Stimulated activated CD8-positive, alpha-beta memory T cell treated with anti-CD3 and anti-CD28 coated beads, Interleukin-7, amount 100 ng/mL, for 48 hours (primary cell): ENCODE measurements around the gene GNPTG.

Source experiments
- DNase-seq, 2 donors: peaks; one replicate each; pipeline ENCODE4 v3.0.0-alpha.2; 2020; ENCODE audit warnings: low read depth in 1 of 2; ENCODE audit errors: extremely low read depth in 1 of 2

Gene GNPTG

DNA sequence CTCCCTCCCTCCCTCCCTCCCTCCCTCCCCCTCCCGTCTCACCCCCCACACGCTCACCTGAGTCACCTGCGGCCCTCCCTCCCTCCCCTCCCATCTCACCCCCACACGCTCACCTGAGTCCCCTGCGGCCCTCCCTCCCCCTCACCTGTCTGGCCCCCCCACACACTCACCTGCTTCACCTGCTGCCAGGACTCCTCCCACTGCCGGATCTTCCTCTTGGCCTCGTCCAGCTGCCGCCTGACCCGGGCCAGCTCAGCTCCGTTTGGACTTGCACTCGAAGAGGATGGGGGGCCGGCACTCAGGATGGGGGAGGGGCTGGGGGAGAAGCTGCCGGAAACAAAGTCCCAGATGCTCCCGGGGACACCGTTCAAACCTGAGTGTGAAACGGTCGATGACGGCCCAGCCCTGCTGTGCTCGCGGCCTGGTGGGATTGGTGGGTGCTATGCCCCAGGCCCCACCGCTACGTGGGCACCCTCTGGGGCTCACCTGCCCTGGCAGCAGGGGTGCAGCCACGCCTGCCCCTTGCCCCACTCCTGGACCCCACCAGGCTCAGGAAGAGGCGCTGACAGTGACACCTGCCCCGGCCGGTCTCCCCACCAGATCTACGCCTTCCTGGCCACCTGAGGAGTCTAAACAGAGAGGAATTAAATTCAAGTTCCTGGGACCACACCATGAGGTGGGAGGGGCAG is 15.9 kb downstream of the GNPTG start:
- DNase-seq = no peak

DNA sequence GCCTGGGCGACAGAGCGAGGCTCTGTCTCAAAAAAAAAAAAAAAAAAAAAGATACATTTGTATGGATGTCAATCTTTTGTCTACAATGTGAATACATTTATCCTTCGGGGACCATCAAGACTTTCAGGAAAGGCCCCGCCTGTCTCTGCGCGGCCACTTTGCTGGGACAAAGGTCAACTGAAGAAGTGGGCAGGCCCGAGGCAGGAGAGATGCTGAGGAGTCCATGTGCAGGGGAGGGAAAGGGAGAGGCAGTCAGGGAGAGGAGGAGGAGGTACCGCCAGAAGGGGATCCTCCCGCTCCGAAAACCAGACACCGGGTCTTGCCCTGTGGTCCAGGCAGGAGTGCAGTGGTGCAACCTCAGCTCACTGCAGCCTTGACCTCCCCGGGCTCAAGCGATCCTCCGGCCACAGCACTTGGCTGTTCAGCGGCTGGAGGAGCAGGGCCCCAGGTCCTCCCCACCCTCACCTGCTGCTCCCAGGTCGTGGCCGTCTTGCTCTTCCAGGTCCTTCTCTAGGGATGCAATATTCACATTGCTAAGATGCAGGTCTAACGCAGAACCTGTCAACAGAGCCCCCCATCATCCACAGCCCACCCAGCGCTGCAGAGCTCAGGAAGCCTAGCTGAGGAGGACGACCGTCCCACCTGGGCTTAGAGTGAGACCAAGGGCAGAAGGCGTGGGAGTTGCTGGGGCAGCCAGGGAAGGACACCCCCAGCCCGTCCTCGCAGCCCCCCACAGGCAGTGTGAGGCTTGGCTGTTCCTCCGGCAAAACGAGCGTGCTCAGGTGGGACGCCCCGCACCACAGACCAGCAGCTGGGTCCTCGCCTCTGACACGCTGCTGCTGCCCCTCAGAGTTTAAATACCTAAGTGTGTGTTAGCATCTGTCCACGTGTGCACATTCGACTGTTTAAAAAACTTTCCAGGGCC is 19.6 kb downstream of the GNPTG start:
- no peak for DNase-seq

DNA sequence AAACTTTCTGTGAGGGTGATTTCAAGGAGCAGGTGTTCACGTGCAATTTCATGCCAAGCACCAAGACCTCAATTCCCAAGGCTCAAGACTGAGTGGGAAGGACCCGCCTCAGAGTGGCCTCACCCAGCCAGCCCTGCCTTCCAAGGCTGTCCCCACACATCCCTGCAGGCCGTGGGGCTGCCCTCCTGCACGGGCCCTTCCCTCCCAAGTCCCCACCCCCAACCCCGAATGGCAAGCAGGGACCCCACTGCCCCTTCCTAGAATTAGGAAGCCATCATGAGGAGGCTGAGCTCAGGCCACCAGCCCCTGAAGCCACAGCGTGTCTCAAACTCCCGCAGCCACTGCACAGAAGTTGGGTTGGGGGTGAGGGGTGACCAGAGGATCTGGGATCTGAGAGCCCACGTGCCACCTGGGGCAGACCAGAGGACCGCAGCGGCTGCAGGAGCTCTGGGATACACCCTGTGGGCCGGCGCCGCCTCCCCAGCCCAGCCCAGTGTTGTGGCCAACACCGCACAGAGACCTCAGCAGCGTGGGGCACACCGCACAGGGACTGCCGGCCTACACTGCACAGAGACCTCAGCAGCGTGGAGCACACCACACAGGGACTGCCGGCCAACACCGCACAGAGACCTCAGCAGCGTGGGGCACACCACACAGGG is 20.7 kb downstream of the GNPTG start:
- no peak for DNase-seq

DNA sequence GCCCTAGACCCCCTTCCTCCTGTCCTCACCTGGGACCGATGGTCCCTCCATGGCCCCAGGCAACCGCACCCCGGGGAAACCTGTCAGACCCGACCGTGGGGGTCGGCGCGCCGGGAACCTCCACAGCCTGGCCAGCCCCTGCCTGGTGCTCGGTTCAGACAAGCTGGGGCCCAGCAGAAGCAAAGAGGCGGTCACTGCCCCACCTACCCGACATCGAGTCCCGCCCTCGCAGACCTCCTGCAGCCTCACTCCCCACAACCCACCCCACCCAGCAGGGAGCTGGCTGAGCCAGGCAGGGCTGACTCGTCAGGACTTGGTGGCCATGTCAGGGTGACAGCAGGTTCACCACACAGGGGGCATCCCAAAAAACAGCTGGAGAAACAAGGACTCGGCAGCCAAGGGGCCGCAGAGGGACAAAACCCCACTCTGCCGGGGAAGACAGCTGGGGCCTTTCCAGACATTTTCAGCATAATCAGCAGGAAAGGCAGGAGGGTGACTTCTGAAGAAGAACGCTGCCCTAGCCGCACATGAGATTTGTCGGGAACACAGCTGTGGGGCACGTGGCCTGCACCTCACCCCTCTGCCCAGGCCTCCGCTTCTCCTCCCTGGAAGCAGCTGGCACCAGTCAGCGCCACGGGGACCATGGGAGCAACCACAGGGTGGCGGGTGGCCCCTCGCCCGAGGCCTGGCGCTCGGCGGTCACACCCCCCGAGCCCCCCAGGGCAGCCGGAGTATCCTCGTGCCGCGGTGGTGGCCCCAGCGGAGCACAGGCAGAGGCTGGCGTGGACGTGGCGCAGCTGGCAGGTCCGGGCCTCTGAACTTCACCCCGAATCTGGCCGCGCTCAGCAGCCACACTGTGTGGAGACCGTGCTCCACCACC is 22.9 kb downstream of the GNPTG start:
- DNase-seq = no peak

DNA sequence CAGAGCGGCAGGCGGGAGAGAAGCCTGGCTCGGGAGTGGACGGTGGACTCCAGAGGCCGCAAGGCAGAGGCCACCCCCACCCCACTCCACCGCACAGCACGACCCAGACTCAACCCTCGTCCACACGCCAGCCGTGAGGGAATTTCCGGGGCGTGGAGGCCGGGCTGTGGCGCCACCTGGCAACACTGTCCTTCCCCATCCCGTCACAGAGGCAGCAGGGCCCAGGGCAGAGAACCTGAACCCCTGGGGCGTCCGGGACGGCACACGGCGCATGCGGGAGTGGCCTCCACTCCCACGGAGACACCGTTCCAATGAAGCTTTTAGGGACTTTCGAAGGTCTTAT is 23.5 kb downstream of the GNPTG start:
- DNase-seq = no peak

DNA sequence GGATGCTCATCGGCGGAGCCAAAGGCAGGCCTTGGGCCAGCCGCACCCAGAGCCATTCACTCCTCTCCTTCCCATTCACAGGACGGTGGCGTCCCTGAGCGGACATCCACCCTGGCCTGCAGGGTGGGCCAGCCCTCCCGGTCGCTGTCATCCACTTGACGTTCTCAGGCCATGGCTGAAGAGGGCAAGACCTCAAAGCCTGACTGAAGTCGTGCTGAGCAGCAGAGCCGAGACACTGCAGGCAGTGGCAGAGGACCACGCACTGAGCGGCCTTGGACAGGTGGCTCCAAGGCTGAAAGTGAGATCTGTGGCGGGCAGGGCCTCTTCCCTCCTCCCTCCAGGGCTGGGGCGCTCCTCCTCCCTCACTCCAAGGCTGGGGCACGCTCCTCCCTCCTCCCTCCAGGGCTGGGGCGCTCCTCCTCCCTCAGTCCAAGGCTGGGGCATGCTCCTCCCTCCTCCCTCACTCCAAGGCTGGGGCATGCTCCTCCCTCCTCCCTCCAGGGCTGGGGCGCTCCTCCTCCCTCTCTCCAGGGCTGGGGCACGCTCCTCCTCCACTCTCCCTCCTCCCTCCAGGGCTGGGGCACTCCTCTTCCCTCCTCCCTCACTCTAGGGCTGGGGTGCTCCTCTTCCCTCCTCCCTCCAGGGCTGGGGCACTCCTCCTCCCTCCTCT is 24.1 kb downstream of the GNPTG start:
- no peak for DNase-seq

DNA sequence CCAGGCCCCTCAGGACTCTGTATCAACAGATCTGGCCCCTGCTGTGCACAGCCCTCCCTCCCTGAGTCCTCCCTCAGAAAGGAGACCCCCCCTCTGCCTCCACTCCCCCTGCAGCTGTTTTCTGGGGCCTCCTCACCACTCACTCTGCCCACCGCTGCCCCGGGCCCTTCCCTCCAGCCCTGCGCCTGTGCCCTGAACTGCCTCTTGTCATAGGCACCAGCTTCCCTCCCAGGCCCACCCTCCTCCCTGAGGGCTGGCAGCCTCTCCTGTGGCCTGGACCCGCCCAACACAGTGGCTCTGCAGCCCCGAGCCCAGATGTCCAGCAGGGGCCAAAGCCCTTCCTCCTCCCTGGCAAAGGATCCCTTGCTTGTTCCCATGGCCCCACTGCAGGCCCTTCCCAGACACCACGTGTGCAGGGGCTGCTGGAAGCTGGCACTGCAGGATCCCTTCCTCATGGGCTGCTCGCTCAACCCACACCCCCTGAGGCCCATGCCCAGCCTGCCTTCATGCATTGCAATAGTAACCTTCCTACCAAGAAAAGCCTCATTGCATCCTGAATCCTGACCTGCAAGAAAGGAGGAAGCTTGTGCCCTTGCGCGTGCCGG is 25.8 kb downstream of the GNPTG start:
- DNase-seq = no peak

DNA sequence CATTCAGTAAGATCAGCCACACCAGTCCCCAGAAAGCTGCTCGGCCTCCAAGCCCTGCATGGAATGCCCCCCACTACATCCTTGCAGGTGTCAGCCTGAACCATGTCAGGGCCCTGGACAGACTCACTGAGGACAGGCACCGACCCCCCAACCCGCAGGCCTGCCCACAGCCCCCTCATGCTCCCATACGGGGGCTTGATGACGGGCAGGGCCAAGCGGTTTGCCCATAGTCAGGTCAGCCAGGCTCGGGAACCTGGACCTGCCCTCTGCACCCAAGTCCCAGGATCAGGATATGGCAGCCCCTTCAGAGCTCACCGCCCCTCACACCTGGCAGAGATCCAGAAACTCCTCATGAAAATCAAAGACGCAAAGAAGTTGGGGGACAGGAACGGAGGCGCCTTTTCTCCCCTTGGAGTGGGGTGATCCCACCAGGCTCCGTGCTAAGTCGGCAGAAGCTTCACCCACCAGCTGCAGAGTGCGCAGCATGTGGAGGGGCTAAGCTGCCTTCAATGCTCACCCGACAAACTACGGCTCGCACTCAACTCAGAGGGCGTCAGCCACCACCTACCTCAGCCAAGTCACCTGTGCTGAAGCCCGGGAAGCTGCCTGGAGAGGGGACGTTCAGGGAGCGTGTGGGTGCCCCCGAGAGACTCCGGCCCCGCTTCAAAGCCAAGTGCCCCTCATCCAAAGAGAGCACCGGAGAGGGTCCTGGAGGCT is 26.5 kb downstream of the GNPTG start:
- DNase-seq = no peak

DNA sequence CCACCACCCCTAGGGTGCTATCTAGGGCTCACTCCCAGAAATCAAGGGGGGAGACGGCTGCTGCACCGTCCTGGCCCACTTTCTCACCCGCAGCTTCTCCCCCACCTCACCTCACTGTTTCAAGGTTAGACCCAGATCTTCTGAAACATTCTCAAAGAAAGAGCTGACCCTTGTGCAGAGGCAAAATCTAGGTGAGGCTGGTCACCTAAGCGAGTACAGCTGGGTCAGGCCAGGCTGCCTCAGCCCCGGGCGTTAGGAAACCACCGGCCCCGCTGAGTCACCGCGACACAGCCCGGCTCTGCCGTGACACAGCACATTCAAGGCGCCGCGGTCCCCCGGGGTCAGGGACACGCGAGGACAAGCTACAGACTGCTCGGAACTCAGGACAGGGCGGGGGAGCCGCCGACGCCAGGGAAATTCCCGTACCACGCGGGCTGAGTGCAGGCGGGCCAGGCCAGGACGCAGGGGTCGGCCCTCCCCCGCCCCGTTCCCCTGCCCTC is 27.1 kb downstream of the GNPTG start:
- peak; percentile 39 to 63 for DNase-seq

DNA sequence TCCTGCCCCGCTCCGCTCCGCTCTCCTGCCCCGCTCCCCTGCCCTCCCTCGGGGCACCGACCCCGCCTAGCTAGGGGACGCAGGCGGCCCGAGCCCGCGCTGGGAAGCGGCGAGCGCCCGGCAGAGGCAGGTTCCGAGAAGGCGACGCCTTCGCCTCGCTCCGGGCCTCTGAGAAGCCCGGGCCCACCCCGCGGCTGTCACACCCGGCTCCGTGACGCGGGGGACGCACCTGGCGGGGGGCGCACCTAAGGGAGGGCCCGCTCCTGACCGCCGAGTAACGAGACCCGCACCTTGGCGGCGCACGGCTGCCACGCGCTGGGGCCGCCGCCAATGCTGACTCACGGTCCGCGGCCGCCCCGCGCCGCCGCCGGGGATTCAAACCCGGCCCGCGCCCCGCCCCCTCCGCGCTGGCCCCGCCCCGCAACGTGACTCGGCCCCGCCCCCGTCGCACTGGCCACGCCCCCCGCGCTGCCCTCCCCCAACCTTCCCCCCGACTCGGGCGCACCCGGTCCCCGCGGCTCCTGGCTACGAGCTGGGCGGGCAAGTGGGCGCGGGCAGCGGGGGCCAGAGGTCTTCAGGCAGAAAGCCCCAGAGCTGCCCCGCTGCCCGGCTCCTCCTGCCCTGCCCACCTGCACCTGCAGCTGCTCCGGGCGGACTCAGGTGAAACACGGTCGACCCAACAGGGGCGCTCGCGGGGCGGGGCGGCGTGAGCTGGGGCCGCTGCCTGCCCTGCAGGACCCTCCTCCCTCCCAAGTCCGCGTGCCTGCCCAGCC is 27.8 kb downstream of the GNPTG start:
- DNase-seq = peak; percentile 28 to 43

DNA sequence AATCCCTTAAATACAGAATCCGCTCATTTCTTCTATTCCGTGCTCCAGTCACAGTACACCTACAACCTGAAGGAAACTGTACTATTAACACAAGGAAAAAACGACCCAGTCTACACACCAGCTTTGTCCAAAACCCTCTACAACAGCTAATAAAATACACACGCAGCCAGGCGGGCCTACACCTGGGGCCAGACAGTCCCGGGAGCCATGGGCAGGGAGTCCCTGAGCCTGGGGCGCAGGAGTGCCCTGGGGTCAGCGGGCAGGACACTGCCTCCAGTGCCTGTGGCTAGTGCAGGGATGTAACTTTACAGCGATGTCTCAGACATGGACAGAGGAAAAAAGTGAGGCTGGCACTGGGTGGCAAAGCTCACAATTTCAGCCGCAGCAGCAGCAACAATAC is 28.5 kb downstream of the GNPTG start:
- no peak for DNase-seq

DNA sequence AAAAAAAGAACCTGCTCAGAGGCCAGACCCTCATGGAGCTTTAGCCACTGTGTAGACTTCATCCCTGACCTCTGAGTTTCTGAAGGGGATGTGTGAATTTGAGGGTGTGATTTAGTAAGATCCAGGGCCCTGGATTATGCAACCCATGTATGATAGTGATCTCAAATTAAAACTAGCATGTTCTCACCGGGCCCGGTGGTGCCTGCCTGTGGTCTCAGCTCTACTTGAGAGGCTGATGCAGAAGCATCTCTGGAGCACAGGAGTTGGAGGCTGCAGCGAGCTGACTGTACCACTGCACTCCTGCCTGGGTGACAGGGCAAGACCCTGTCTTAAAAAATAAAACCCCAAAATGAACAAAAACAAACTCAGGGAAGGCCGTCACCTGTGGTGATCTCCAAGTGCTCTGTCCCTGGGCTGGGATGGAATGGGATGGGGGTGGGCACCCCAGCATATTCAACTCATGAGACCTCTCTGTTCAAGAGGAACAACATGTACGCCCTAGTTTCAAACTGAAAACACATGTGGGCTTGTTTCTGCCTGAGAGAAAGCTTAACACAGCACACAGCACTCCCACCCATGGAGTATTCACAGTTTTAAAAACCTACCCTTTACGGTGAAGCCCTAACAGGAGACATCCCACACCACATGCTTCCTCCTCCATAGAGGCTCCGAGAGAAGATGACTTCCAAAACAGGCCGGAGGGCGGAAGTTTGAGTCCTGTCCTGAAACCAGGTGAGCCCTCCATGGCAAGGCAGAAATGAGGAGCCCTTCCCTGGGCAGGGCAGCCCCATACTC is 30.1 kb downstream of the GNPTG start:
- no peak for DNase-seq

DNA sequence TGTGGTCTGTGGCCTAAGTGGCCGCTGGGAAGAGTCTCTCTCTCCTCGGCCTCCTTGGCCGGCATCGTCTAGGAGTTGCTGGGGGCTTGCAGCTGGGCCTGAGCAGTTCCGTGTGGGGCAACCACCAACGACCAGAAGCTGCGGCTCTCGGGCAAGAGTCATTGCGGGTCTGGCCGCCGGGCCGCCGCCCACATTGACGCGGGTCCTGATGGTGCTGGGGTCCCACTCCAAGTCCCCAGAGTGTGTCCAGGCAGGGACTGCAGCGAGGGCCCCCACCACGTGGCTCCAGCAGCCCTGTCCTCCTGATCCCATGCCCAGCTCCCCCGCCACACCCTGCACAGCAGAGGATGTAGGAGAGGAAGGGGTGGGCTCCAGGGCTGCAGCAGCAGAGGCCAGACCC is 31.8 kb downstream of the GNPTG start:
- no peak for DNase-seq

DNA sequence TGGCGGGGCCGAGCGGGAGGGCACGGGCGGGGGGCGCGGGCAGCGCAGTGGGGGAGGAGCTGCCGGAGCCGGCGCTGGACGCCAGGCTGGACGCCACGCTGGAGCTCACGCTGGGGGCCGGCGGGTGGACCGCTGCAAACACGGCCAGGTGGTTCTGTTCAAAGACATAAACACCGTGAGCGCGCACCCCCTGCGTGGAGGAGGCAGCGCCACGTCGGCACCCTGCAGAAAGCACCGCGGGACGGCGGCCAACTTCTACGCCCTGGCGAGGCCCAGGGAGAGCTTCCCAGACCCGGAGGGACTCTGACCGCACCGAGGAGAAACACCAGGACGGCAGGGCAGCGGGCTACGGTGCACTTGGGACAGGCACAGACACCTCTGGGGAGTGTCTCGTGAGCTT is 33.5 kb downstream of the GNPTG start:
- no peak for DNase-seq

DNA sequence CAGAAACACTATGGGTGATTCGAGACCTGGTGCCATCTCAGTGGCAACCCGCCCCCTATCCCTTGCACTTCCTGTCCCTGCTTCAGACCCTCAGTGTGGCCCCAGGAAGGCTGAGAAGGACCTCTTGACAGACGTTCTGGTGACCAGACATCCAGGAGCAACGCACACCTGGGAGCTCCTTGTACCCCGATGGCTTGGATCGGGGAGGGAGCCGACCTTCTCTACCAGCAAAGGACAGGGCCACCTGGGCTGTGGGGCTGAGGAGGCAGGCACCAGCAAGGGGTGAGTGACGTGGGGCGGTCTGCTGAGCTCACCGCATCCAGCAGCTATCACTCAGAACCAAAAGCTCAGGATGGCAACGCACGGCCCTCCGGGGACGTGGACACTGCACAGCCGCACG is 35.6 kb downstream of the GNPTG start:
- DNase-seq = no peak

DNA sequence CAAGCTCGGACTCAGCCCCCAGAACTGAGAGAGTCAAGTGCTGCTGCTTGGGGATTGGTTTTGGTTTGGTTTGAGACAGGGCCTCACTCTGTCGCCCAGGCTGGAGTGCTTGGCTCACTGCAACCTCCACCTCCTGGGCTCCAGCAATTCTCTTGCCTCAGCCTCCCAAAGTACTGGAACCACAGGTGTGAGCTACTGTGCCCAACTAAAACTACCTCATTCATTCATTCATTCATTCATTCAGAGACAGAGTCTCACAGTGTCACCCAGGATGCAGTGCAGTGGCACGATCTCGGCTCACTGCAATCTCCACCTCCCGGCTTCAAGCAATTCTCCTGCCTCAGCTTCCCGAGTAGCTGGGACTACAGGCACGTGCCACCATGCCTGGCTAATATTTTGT is 38.0 kb downstream of the GNPTG start:
- no peak for DNase-seq

DNA sequence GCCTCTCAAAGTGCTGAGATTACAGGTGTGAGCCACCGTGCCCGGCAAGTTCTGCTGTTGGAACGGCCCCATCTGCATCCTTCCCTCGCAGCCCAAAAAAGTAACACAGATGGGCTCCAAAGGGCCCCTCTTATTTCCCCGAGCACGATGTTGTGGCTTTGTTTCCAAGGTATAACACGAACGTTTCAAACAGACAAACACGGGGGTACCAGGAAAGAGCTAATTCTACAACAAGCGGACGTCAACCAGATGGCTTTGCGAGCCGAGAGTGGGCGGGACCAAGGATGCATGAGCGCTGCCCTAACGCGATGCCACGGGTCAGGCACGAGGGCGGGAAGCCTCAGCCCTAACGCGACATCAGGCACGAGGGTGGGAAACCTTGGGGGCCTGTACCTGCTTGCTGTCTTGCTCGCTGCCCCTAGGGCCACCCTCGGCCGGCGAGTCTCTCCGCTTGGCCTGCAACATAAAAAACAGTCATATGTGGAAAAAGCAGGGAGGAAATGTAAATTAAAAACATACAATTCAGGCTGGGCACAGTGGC is 38.6 kb downstream of the GNPTG start:
- DNase-seq = no peak
